GM18907 (cell line): ENCODE results near the gene EVI5L.

ENCODE experiments used
- ATAC-seq: cut with Tn5 transposase; IDR thresholded peaks from one replicate; pipeline ENCODE4 v1.9.1; 2021; ENCODE audit warnings: mild to moderate bottlenecking, moderate library complexity; ENCODE audit not compliant: unreplicated experiment

The EVI5L gene

GRCh38 chr19:7859831-7860713 lies 30.1 kb downstream of the EVI5L start:
- ATAC-seq = no peak

- ATAC-seq = no peak
These were observed 30.9 kb downstream of the EVI5L start for GRCh38 chr19:7860714-7861618.

GRCh38 chr19:7861619-7862412 lies 31.8 kb downstream of the EVI5L start:
- no peak for ATAC-seq

GRCh38 chr19:7862413-7862951 lies 32.5 kb downstream of the EVI5L start:
- no peak for ATAC-seq

GRCh38 chr19:7863157-7863970 lies 33.3 kb downstream of the EVI5L start:
- no peak for ATAC-seq

GRCh38 chr19:7863971-7864689 lies 34.1 kb downstream of the EVI5L start:
- ATAC-seq = no peak

GRCh38 chr19:7864690-7865074 lies 34.7 kb downstream of the EVI5L start:
- no peak for ATAC-seq

- ATAC-seq = no peak
These were observed 35.4 kb downstream of the EVI5L start for GRCh38 chr19:7865262-7865911.

- no peak for ATAC-seq
These were observed 36.5 kb downstream of the EVI5L start for GRCh38 chr19:7866399-7867091.

- ATAC-seq = no peak
These were observed 37.2 kb downstream of the EVI5L start for GRCh38 chr19:7867092-7867844.

GRCh38 chr19:7868326-7868670 lies 38.3 kb downstream of the EVI5L start:
- no peak for ATAC-seq

GRCh38 chr19:7868671-7869452 lies 38.8 kb downstream of the EVI5L start:
- ATAC-seq = peak; percentile 58

- peak; percentile 47 for ATAC-seq
These were observed 39.5 kb downstream of the EVI5L start for GRCh38 chr19:7869453-7869909.

- ATAC-seq = no peak
These were observed 40.0 kb downstream of the EVI5L start for GRCh38 chr19:7869910-7870511.

GRCh38 chr19:7870571-7871436 lies 40.8 kb downstream of the EVI5L start:
- ATAC-seq = no peak
